OCI-LY7 (cell line): ENCODE results near the gene NLRP14. TPM values are rescaled to one million over a fixed set of nuclear protein-coding genes. Genes with fewer than 3 reads are reported as not detected.

Experiments
- BruUV-seq: library from RNA; stranded (reverse); fragments of 400-500 nt; replicated peaks from 2 replicates; lab custom pipeline; 2021; lab: Mats Ljungman, UMichigan
- CTCF ChIA-PET: fragments of 300-600 bp; sonication (Branson Sonifier 250); formaldehyde crosslinking; loops from one replicate; lab custom pipeline; 2022; ENCODE audit warnings: antibody characterized with exemption; ENCODE audit not compliant: unreplicated experiment; lab: Charles Lee
- POLR2A ChIA-PET: fragments of 300-600 bp; sonication (Branson Sonifier 250); formaldehyde crosslinking; loops from one replicate; lab custom pipeline; 2022; ENCODE audit warnings: antibody characterized with exemption; lab: Charles Lee
- DNase-seq: peaks from one replicate; pipeline ENCODE4 v3.0.0-alpha.2; 2015; ENCODE audit warnings: low spot score
- H2AFZ ChIP-seq: fragments of 200-600 bp; sonication (generic), shearing (Covaris generic); 2 replicates; pipeline ENCODE4 v1.6.1; 2014; ENCODE audit warnings: mild to moderate bottlenecking, antibody characterized with exemption, low read length, moderate library complexity
- H3K27ac ChIP-seq: fragments of 200-600 bp; sonication (generic); 2 replicates; pipeline ENCODE4 v1.5.1; 2014; ENCODE audit warnings: mixed run types, low read depth, mild to moderate bottlenecking, moderate library complexity, low read length, inconsistent platforms; ENCODE audit not compliant: poor library complexity, severe bottlenecking
- H3K36me3 ChIP-seq: fragments of 200-600 bp; sonication (generic); 2 replicates; pipeline ENCODE4 v1.6.1; 2014; ENCODE audit warnings: mild to moderate bottlenecking, antibody characterized with exemption, low read length, moderate library complexity, mixed read lengths; ENCODE audit not compliant: insufficient read depth
- H3K4me1 ChIP-seq: fragments of 200-600 bp; sonication (generic); 2 replicates; pipeline ENCODE4 v1.5.1; 2014; ENCODE audit warnings: mild to moderate bottlenecking, low read length; ENCODE audit not compliant: insufficient read depth, poor library complexity, severe bottlenecking
- H3K4me2 ChIP-seq: fragments of 200-600 bp; sonication (generic); 2 replicates; pipeline ENCODE4 v1.6.1; 2014; ENCODE audit warnings: mild to moderate bottlenecking, low read length
- H3K4me3 ChIP-seq: fragments of 200-600 bp; sonication (generic); 2 replicates; pipeline ENCODE4 v1.5.1; 2014; ENCODE audit warnings: mild to moderate bottlenecking, low read depth, low read length; ENCODE audit not compliant: poor library complexity, severe bottlenecking
- H3K79me2 ChIP-seq: fragments of 200-600 bp; sonication (generic); 2 replicates; pipeline ENCODE4 v1.6.1; 2016; ENCODE audit warnings: low read depth, mild to moderate bottlenecking, low read length, moderate library complexity, mixed read lengths; ENCODE audit not compliant: insufficient read depth
- H3K9me2 ChIP-seq: fragments of 200-600 bp; sonication (generic); 2 replicates; pipeline ENCODE4 v1.6.1; 2016; ENCODE audit warnings: mild to moderate bottlenecking, low read length, mixed read lengths; ENCODE audit not compliant: insufficient read depth
- H3K9me3 ChIP-seq: fragments of 200-600 bp; sonication (generic); 2 replicates; pipeline ENCODE4 v1.6.1; 2014; ENCODE audit warnings: mild to moderate bottlenecking, mixed run types, low read length, mixed read lengths
- H4K20me1 ChIP-seq: fragments of 200-600 bp; sonication (generic); 2 replicates; pipeline ENCODE4 v1.6.1; 2014; ENCODE audit warnings: mild to moderate bottlenecking, antibody characterized with exemption, low read length, moderate library complexity, mixed read lengths; ENCODE audit not compliant: insufficient read depth
- EZH2phosphoT487 ChIP-seq: fragments of 200-600 bp; sonication (generic); IDR thresholded peaks from 2 replicates; pipeline ENCODE4 v1.6.1; 2018; ENCODE audit warnings: low read depth, borderline replicate concordance, mild to moderate bottlenecking, mixed run types, antibody characterized with exemption, low read length, moderate library complexity, mixed read lengths
- intact Hi-C: fragments of 100-400 bp; cut with micrococcal nuclease; formaldehyde crosslinking; loops from one replicate; pipeline ENCODE4 v1.10.0; 2022; ENCODE audit not compliant: unreplicated experiment
- total RNA-seq, 2 experiments: library from RNA; depleted of rRNA in 1 of 2; stranded (reverse); fragments of >200 nt in 1 of 2; shearing (Covaris generic) in 1 of 2; gene quantifications; 2 replicates each; pipeline ENCODE4 v1.2.3, GENCODE V29; 2014 to 2022
- TF ChIP-seq, protein P1 (sequence below): fragments of 200-600 bp; sonication (generic); conservative IDR thresholded peaks from 2 replicates; pipeline ENCODE4 v1.5.1; 2014; ENCODE audit warnings: mild to moderate bottlenecking, antibody characterized with exemption, low read length, moderate library complexity, mixed read lengths

Gene NLRP14
- total RNA-seq, 2 experiments from 2014 or later, result 3.8 to 6.4 TPM

DNA sequence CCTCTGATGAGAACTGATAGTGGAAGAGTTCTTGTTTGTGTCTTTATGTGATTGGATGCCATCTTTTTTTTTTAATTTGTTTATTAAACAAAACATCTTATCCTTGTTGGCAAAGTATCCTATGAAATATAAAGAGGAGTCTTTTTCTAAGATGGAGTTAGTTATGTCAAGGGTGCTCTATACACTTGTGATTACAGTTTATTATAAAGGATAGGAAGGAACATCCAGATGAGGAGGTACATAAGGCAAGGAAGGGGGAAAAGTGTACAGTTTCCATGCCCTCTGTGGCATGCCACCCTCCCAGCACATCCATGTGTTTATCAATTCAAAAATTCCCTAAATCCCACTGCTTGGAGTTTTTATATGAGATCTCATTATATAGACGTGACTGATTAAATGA lies 61.2 kb downstream of the NLRP14 start:
- DNase-seq, result no peak
- intact Hi-C loops, result no loop called here
- TF ChIP-seq EZH2phosphoT487, result no peak
- TF ChIP-seq, protein P1, sequence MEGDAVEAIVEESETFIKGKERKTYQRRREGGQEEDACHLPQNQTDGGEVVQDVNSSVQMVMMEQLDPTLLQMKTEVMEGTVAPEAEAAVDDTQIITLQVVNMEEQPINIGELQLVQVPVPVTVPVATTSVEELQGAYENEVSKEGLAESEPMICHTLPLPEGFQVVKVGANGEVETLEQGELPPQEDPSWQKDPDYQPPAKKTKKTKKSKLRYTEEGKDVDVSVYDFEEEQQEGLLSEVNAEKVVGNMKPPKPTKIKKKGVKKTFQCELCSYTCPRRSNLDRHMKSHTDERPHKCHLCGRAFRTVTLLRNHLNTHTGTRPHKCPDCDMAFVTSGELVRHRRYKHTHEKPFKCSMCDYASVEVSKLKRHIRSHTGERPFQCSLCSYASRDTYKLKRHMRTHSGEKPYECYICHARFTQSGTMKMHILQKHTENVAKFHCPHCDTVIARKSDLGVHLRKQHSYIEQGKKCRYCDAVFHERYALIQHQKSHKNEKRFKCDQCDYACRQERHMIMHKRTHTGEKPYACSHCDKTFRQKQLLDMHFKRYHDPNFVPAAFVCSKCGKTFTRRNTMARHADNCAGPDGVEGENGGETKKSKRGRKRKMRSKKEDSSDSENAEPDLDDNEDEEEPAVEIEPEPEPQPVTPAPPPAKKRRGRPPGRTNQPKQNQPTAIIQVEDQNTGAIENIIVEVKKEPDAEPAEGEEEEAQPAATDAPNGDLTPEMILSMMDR, result no peak
- H3K4me2 ChIP-seq, result no peak overlapping the region
- no peak overlapping the region for H3K4me3 ChIP-seq
- BruUV-seq, result no TSS peak
- no peaks in the 10 kb centered on the region for H4K20me1 ChIP-seq
- H3K36me3 ChIP-seq, result peaks cover 7% of the 10 kb centered on the region; the same call in 1 of the 2 replicates
- no peak overlapping the region for H3K27ac ChIP-seq
- H3K79me2 ChIP-seq, result no peaks in the 10 kb centered on the region
- H2AFZ ChIP-seq, result no peak overlapping the region
- no peaks in the 10 kb centered on the region for H3K4me1 ChIP-seq
- CTCF ChIA-PET, result no interaction called here
- no peaks in the 10 kb centered on the region for H3K9me2 ChIP-seq
- POLR2A ChIA-PET, result no interaction called here
- no peaks in the 10 kb centered on the region for H3K9me3 ChIP-seq

DNA sequence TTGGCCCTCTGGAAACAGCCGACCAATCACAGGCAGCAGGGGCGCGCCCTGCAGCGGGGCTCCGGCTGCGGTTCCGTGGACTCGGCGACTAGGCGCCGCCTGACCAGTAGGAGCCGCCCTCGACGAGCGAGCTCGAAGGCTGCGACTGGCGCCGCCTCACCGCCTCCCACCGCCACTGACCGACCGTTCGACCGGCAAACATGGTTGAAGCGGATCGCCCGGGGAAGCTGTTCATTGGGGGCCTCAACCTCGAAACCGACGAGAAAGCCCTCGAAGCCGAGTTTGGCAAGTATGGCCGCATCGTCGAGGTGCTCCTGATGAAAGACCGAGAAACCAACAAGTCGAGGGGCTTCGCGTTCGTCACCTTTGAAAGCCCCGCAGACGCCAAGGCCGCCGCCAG lies 68.6 kb downstream of the NLRP14 start, which contains the start of gene RBMXL2:
Gene RBMXL2, plus strand, starts transcription at position 78 of the 400 bp plus-strand sequence. Its CDS starts 123 bp downstream, at position 201.
- CTCF ChIA-PET, result no interaction called here
- no peak within 1 kb of the TSS for H3K4me3 ChIP-seq
- peaks cover 21% of the 10 kb centered on the region for H3K36me3 ChIP-seq
- TF ChIP-seq, protein P1, result no peak
- TF ChIP-seq EZH2phosphoT487, result no peak
- no TSS peak for BruUV-seq
- H3K27ac ChIP-seq, result no peak within 1 kb of the TSS
- H2AFZ ChIP-seq, result no peak within 1 kb of the TSS
- no peaks in the 10 kb centered on the region for H3K9me3 ChIP-seq
- H4K20me1 ChIP-seq, result no peaks in the 10 kb centered on the region
- H3K4me1 ChIP-seq, result no peaks in the 10 kb centered on the region
- POLR2A ChIA-PET, result no interaction called here
- no peaks in the 10 kb centered on the region for H3K79me2 ChIP-seq
- intact Hi-C loops, result no loop called here
- no peak within 1 kb of the TSS for H3K4me2 ChIP-seq
- H3K9me2 ChIP-seq, result no peaks in the 10 kb centered on the region
- no peak for DNase-seq

DNA sequence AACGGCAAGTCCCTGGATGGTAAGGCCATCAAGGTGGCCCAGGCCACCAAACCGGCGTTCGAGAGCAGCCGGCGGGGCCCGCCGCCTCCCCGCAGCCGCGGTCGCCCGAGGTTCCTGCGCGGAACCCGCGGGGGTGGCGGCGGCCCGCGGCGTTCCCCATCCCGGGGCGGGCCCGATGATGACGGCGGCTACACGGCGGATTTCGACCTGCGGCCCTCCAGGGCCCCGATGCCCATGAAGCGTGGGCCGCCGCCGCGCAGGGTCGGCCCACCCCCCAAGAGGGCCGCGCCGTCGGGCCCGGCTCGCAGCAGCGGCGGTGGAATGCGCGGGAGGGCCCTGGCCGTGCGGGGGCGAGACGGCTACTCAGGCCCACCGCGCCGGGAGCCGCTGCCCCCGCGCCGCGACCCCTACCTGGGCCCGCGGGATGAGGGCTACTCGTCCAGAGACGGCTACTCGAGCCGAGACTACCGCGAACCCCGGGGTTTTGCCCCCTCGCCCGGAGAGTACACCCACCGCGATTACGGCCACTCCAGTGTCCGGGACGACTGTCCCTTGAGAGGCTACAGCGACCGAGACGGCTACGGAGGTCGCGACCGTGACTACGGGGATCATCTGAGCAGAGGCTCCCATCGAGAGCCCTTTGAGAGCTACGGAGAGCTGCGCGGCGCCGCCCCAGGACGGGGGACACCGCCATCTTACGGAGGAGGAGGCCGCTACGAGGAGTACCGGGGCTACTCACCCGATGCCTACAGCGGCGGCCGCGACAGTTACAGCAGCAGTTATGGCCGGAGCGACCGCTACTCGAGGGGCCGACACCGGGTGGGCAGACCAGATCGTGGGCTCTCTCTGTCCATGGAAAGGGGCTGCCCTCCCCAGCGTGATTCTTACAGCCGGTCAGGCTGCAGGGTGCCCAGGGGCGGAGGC lies 69.3 kb downstream of the NLRP14 start:
- Histone ChIP-seq H3K4me1 (no peaks in the 10 kb centered on the region), H3K36me3 (peaks cover 21% of the 10 kb centered on the region), H3K4me2 (no peak overlapping the region), H3K9me2 (no peaks in the 10 kb centered on the region), H3K9me3 (no peaks in the 10 kb centered on the region), H3K4me3 (no peak overlapping the region), H4K20me1 (no peaks in the 10 kb centered on the region), H3K27ac (no peak overlapping the region), H2AFZ (no peak overlapping the region), H3K79me2 (no peaks in the 10 kb centered on the region)
- no TSS peak for BruUV-seq
- TF ChIP-seq EZH2phosphoT487, result no peak
- TF ChIP-seq, protein P1, result no peak
- POLR2A ChIA-PET, result no interaction called here
- CTCF ChIA-PET, result no interaction called here
- no peak for DNase-seq
- intact Hi-C loops, result loop anchor here (5.0 to 10.0 kb wide), 2 partner anchors 265 to 898 kb away; partner anchors contain the start of gene EIF3F
